Measurements from ENCODE around the gene C21orf58. TPM values are rescaled to one million over a fixed set of nuclear protein-coding genes. Genes with fewer than 3 reads are reported as not detected.

C21orf58 gene
- total and polyA plus RNA-seq, 2 experiments from 2014 or later: 17.7 to 23.9 TPM

DNA sequence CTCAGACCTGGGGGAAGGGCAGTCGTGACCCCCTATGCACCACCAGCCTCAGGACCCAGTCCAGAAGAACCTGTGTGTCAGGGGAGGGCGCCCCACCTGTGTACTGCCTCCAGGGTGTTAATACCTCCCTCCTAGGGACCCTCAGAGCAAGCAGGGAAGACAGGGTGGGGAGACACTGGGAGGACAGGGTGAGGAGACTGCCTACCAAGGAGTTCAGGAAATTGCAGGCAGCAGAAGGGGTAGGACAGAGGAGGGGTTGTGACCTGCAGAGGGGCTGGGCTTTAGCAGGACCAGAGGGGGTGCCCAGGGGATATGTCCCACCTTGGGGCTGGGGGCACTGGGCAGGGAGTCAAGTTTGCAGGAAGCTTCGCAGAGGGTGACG, 5.2 kb downstream of the C21orf58 start (continued):
- TF ChIP-seq, protein P1, sequence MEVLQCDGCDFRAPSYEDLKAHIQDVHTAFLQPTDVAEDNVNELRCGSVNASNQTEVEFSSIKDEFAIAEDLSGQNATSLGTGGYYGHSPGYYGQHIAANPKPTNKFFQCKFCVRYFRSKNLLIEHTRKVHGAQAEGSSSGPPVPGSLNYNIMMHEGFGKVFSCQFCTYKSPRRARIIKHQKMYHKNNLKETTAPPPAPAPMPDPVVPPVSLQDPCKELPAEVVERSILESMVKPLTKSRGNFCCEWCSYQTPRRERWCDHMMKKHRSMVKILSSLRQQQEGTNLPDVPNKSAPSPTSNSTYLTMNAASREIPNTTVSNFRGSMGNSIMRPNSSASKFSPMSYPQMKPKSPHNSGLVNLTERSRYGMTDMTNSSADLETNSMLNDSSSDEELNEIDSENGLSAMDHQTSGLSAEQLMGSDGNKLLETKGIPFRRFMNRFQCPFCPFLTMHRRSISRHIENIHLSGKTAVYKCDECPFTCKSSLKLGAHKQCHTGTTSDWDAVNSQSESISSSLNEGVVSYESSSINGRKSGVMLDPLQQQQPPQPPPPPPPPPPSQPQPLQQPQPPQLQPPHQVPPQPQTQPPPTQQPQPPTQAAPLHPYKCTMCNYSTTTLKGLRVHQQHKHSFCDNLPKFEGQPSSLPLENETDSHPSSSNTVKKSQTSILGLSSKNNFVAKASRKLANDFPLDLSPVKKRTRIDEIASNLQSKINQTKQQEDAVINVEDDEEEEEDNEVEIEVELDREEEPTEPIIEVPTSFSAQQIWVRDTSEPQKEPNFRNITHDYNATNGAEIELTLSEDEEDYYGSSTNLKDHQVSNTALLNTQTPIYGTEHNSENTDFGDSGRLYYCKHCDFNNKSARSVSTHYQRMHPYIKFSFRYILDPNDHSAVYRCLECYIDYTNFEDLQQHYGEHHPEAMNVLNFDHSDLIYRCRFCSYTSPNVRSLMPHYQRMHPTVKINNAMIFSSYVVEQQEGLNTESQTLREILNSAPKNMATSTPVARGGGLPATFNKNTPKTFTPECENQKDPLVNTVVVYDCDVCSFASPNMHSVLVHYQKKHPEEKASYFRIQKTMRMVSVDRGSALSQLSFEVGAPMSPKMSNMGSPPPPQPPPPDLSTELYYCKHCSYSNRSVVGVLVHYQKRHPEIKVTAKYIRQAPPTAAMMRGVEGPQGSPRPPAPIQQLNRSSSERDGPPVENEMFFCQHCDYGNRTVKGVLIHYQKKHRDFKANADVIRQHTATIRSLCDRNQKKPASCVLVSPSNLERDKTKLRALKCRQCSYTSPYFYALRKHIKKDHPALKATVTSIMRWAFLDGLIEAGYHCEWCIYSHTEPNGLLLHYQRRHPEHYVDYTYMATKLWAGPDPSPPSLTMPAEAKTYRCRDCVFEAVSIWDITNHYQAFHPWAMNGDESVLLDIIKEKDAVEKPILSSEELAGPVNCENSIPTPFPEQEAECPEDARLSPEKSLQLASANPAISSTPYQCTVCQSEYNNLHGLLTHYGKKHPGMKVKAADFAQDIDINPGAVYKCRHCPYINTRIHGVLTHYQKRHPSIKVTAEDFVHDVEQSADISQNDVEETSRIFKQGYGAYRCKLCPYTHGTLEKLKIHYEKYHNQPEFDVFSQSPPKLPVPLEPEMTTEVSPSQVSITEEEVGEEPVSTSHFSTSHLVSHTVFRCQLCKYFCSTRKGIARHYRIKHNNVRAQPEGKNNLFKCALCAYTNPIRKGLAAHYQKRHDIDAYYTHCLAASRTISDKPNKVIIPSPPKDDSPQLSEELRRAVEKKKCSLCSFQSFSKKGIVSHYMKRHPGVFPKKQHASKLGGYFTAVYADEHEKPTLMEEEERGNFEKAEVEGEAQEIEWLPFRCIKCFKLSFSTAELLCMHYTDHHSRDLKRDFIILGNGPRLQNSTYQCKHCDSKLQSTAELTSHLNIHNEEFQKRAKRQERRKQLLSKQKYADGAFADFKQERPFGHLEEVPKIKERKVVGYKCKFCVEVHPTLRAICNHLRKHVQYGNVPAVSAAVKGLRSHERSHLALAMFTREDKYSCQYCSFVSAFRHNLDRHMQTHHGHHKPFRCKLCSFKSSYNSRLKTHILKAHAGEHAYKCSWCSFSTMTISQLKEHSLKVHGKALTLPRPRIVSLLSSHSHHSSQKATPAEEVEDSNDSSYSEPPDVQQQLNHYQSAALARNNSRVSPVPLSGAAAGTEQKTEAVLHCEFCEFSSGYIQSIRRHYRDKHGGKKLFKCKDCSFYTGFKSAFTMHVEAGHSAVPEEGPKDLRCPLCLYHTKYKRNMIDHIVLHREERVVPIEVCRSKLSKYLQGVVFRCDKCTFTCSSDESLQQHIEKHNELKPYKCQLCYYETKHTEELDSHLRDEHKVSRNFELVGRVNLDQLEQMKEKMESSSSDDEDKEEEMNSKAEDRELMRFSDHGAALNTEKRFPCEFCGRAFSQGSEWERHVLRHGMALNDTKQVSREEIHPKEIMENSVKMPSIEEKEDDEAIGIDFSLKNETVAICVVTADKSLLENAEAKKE (CRISPR knock-in tag; IDR thresholded peaks at IDR 0.05): no peak
- no peak for TF ChIP-seq JUNB (IDR thresholded peaks at IDR 0.05; ENCODE audit: unreplicated experiment)

- Histone ChIP-seq H3K9me2 (ENCODE audit: insufficient read depth) (no peaks in the 10 kb centered on the region), H3K4me1 (ENCODE audit: insufficient read depth) (peaks cover 25% of the 10 kb centered on the region), H2AFZ (no peak overlapping the region), H3F3A (replicated peaks; ENCODE audit: low read depth) (peaks cover 17% of the 10 kb centered on the region), H3K27me3 (ENCODE audit: insufficient read depth) (no peaks in the 10 kb centered on the region), H4K20me1 (replicated peaks; ENCODE audit: insufficient read depth) (peaks cover 25% of the 10 kb centered on the region), H3K4me3 (0 out of 2 replicates have a peak overlapping the region, but pooled peaks have one; percentile 23), H3K36me3 (ENCODE audit: insufficient read depth) (no peaks in the 10 kb centered on the region), H3K27ac (ENCODE audit: low read depth) (no peak overlapping the region), H3K79me2 (replicated peaks; ENCODE audit: insufficient read depth) (peaks cover 23% of the 10 kb centered on the region), H3K4me2 (peak overlapping the region; percentile 48; the same call in 1 of the 2 replicates)
- peak; percentile 54 for DNase-seq (ENCODE audit: low spot score)
- TF ChIP-seq POLR2AphosphoS5 (IDR thresholded peaks at IDR 0.05; ENCODE audit: low read depth) (peak; percentile 18), JUNB (IDR thresholded peaks at IDR 0.05; ENCODE audit: unreplicated experiment) (no peak)
- Mint-ChIP-seq H3K27ac (no peak overlapping the region), H3K9me3 (no peaks in the 10 kb centered on the region), H3K27me3 (ENCODE audit: insufficient read depth, low read depth, poor library complexity) (peaks cover 13% of the 10 kb centered on the region), H3K4me3 (no peak overlapping the region), H3K36me3 (ENCODE audit: low read depth) (peaks cover 40% of the 10 kb centered on the region), H3K4me1 (peaks cover 30% of the 10 kb centered on the region)
- ATAC-seq: peak; percentile 72
These were observed 5.8 kb downstream of the C21orf58 start for GRCh38 chr21:46317710-46318463.

All from GM23338 (cell line).